WERI-Rb-1 (cell line): ENCODE data around the gene SLC39A8.

Experiments
- DNase-seq: peaks from one replicate; pipeline ENCODE4 v3.0.0-alpha.2; 2020
- H3K27ac ChIP-seq: fragments of 250-450 bp; sonication (Bioruptor Pico); 2 replicates; pipeline ENCODE4 v1.5.1; 2020; ENCODE audit warnings: mild to moderate bottlenecking, moderate library complexity
- H3K27me3 ChIP-seq: fragments of 250-450 bp; sonication (Bioruptor Pico); 2 replicates; pipeline ENCODE4 v1.5.1; 2021; ENCODE audit warnings: mild to moderate bottlenecking, low read depth, moderate library complexity; ENCODE audit not compliant: insufficient read depth, severe bottlenecking
- H3K36me3 ChIP-seq: fragments of 250-450 bp; sonication (Bioruptor Pico); 2 replicates; pipeline ENCODE4 v1.5.1; 2020; ENCODE audit warnings: mild to moderate bottlenecking, moderate library complexity
- H3K4me3 ChIP-seq: 2 replicates; pipeline ENCODE4 v1.5.1; 2011; ENCODE audit warnings: low read depth, mild to moderate bottlenecking, control low read depth, low read length
- H3K9me3 ChIP-seq: fragments of 250-450 bp; sonication (Bioruptor Pico); 2 replicates; pipeline ENCODE4 v1.5.1; 2021; ENCODE audit warnings: mild to moderate bottlenecking, moderate library complexity; ENCODE audit not compliant: severe bottlenecking
- TF ChIP-seq, protein P1 (sequence below): IDR thresholded peaks from 2 replicates; pipeline ENCODE4 v1.5.1; 2011; ENCODE audit warnings: low read depth, mild to moderate bottlenecking, control low read depth, inconsistent platforms, low read length

The SLC39A8 gene

DNA sequence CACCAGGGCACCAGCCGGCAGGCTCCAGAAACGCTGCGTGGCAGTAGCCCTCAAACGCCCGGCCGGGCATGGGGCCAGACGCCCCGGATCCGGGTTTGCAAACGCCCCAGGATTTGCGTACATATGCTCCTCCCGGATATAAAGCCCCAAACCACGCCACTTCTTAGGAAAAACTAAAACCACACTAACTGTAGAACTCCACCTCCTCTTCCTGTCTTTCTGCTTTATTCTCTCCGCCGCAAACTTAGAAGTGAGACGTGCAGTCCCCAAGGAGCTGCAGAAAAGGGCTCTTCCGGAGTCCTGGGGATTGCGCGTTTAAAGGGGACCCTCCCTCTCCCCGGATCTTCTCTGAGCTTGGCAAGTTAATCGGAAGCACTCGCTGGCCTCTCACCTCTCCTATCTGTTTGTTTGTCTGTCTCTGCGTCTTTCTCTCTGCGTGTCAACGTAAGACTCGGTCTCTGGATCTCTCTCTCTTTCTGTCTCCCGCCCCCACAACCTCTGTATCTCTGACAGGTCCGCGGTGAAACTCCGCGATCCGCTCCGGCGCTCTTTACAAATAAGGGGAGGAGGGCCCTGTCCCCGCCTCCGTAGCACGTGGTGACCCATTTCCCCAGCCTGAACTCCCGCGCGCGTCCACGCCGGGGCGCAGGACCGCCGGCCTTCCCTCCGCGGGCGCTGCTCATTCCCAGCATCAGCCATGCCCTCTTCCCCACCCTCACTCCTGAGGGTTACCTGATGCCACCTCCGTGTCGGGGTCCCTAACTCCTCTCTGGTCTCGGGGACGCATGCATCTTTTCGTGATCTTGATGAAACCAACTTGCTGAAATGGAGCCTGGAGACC lies at the start of gene SLC39A8:
TSS of gene SLC39A8 (minus strand) at position 529 of the 841 bp plus-strand sequence. CDS start 820 bp downstream, outside the sequence.
- Histone ChIP-seq H3K4me3 (peak within 1 kb of the TSS; percentile 90), H3K27me3 (no peaks in the 10 kb centered on the region), H3K36me3 (peaks cover 4% of the 10 kb centered on the region; the same call in 1 of the 2 replicates), H3K27ac (peak within 1 kb of the TSS; percentile 83), H3K9me3 (no peaks in the 10 kb centered on the region)
- peak; percentile 95 for DNase-seq
- TF ChIP-seq, protein P1, sequence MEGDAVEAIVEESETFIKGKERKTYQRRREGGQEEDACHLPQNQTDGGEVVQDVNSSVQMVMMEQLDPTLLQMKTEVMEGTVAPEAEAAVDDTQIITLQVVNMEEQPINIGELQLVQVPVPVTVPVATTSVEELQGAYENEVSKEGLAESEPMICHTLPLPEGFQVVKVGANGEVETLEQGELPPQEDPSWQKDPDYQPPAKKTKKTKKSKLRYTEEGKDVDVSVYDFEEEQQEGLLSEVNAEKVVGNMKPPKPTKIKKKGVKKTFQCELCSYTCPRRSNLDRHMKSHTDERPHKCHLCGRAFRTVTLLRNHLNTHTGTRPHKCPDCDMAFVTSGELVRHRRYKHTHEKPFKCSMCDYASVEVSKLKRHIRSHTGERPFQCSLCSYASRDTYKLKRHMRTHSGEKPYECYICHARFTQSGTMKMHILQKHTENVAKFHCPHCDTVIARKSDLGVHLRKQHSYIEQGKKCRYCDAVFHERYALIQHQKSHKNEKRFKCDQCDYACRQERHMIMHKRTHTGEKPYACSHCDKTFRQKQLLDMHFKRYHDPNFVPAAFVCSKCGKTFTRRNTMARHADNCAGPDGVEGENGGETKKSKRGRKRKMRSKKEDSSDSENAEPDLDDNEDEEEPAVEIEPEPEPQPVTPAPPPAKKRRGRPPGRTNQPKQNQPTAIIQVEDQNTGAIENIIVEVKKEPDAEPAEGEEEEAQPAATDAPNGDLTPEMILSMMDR, result peak; percentile 94

GRCh38 chr4:102392033-102392744 lies 46.9 kb upstream of the SLC39A8 start:
- DNase-seq, result no peak
- no peaks in the 10 kb centered on the region for H3K27me3 ChIP-seq
- no peak overlapping the region for H3K4me3 ChIP-seq
- H3K9me3 ChIP-seq, result no peaks in the 10 kb centered on the region
- no peak overlapping the region for H3K27ac ChIP-seq
- TF ChIP-seq, protein P1, result no peak
- no peaks in the 10 kb centered on the region for H3K36me3 ChIP-seq

- Histone ChIP-seq H3K4me3 (no peak overlapping the region), H3K27me3 (no peaks in the 10 kb centered on the region), H3K36me3 (no peaks in the 10 kb centered on the region), H3K27ac (no peak overlapping the region), H3K9me3 (no peaks in the 10 kb centered on the region)
- TF ChIP-seq, protein P1, result no peak
- DNase-seq, result no peak
Measured at GRCh38 chr4:102390438-102390837, 45.2 kb upstream of the SLC39A8 start.

DNA sequence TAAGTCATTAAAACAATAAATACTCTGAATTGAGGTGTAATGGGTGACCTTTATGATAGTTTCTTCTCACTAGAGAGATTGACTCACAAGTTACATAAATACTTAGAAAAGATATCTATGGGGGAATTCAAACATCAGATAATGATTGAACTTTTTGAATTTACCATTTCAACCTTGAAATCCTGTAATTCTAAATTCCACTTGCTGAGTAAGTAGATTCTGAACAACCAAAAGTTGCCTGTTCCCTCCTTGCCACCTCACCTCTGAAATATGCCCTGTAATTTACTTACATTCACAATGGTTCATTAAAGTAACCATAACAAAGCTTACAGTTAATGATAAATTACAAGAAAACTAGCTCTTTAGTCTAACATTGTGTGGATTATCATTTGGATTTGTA lies 43.3 kb upstream of the SLC39A8 start:
- DNase-seq, result no peak

GRCh38 chr4:102387552-102388150 lies 42.4 kb upstream of the SLC39A8 start:
- H3K4me3 ChIP-seq, result no peak overlapping the region
- no peaks in the 10 kb centered on the region for H3K9me3 ChIP-seq
- TF ChIP-seq, protein P1, result no peak
- no peaks in the 10 kb centered on the region for H3K36me3 ChIP-seq
- no peak for DNase-seq
- H3K27me3 ChIP-seq, result no peaks in the 10 kb centered on the region
- no peak overlapping the region for H3K27ac ChIP-seq

More for the DNA sequence above, 43.3 kb upstream of the SLC39A8 start:
- no peak overlapping the region for H3K4me3 ChIP-seq
- TF ChIP-seq, protein P1, result no peak
- no peaks in the 10 kb centered on the region for H3K36me3 ChIP-seq
- no peaks in the 10 kb centered on the region for H3K9me3 ChIP-seq
- no peaks in the 10 kb centered on the region for H3K27me3 ChIP-seq
- no peak overlapping the region for H3K27ac ChIP-seq
